ENCODE data around the gene CDK15. TPM values are rescaled to one million over a fixed set of nuclear protein-coding genes. Genes with fewer than 3 reads are reported as not detected.

CDK15 gene
- total RNA-seq, 1 donor from 2014 or later, result 0.70 TPM

- H3K27me3 Mint-ChIP-seq (ENCODE audit: unreplicated experiment), result no peaks in the 10 kb centered on the region
Observed at GRCh38 chr2:201795607-201796477, 10.5 kb upstream of the CDK15 start.

GRCh38 chr2:201796478-201796865 lies 9.9 kb upstream of the CDK15 start:
- no peak for TF ChIP-seq CTCF (IDR thresholded peaks at IDR 0.05)
- H3K27ac Mint-ChIP-seq (ENCODE audit: unreplicated experiment), result peak overlapping the region; percentile 29
- no peaks in the 10 kb centered on the region for H3K27me3 Mint-ChIP-seq (ENCODE audit: unreplicated experiment)
- H3K4me3 Mint-ChIP-seq (ENCODE audit: unreplicated experiment), result no peak overlapping the region
- no peaks in the 10 kb centered on the region for H3K36me3 Mint-ChIP-seq (ENCODE audit: unreplicated experiment)
- no peak for DNase-seq (ENCODE audit: extremely low spot score, unreplicated experiment)
- no peaks in the 10 kb centered on the region for H3K9me3 Mint-ChIP-seq (ENCODE audit: unreplicated experiment)
- peaks cover 31% of the 10 kb centered on the region for H3K4me1 Mint-ChIP-seq (ENCODE audit: unreplicated experiment)

More at GRCh38 chr2:201795607-201796477, 10.5 kb upstream of the CDK15 start:
- TF ChIP-seq CTCF (IDR thresholded peaks at IDR 0.05), result peak; percentile 82
- Mint-ChIP-seq H3K9me3 (ENCODE audit: unreplicated experiment) (no peaks in the 10 kb centered on the region), H3K27ac (ENCODE audit: unreplicated experiment) (peak overlapping the region; percentile 29), H3K4me3 (ENCODE audit: unreplicated experiment) (no peak overlapping the region), H3K4me1 (ENCODE audit: unreplicated experiment) (peaks cover 31% of the 10 kb centered on the region), H3K36me3 (ENCODE audit: unreplicated experiment) (no peaks in the 10 kb centered on the region)
- DNase-seq (ENCODE audit: extremely low spot score, unreplicated experiment), result no peak

- Mint-ChIP-seq H3K36me3 (ENCODE audit: unreplicated experiment) (no peaks in the 10 kb centered on the region), H3K27ac (ENCODE audit: unreplicated experiment) (peak overlapping the region; percentile 92), H3K27me3 (ENCODE audit: unreplicated experiment) (no peaks in the 10 kb centered on the region), H3K4me1 (ENCODE audit: unreplicated experiment) (peaks cover 31% of the 10 kb centered on the region), H3K9me3 (ENCODE audit: unreplicated experiment) (peaks cover 3% of the 10 kb centered on the region), H3K4me3 (ENCODE audit: unreplicated experiment) (peak overlapping the region; percentile 32)
- TF ChIP-seq CTCF (IDR thresholded peaks at IDR 0.05), result no peak
- no peak for DNase-seq (ENCODE audit: extremely low spot score, unreplicated experiment)
Observed at GRCh38 chr2:201797175-201797840, 9.0 kb upstream of the CDK15 start.

GRCh38 chr2:201798252-201798913 lies 8.0 kb upstream of the CDK15 start:
- H3K4me3 Mint-ChIP-seq (ENCODE audit: unreplicated experiment), result no peak overlapping the region
- DNase-seq (ENCODE audit: extremely low spot score, unreplicated experiment), result no peak

More at GRCh38 chr2:201798252-201798913, 8.0 kb upstream of the CDK15 start:
- Mint-ChIP-seq H3K27me3 (ENCODE audit: unreplicated experiment) (no peaks in the 10 kb centered on the region), H3K36me3 (ENCODE audit: unreplicated experiment) (no peaks in the 10 kb centered on the region), H3K27ac (ENCODE audit: unreplicated experiment) (peak overlapping the region; percentile 92), H3K4me1 (ENCODE audit: unreplicated experiment) (peaks cover 31% of the 10 kb centered on the region), H3K9me3 (ENCODE audit: unreplicated experiment) (peaks cover 6% of the 10 kb centered on the region)
- TF ChIP-seq CTCF (IDR thresholded peaks at IDR 0.05), result no peak
